HL-60 (cell line): ENCODE results near the gene HOXD11.

Experiments used
- DNase-seq, 2 experiments: peaks; one replicate each; pipeline ENCODE4 v3.0.0-alpha.2; 2010 to 2020; ENCODE audit warnings: low read depth in 1 of 2, low spot score in 1 of 2
- H3K27ac ChIP-seq: fragments of 250-450 bp; sonication (Bioruptor Pico); replicated peaks from 2 replicates; pipeline ENCODE4 v1.5.1; 2020; ENCODE audit warnings: mild to moderate bottlenecking, moderate library complexity
- H3K27me3 ChIP-seq: fragments of 250-450 bp; sonication (Bioruptor Pico); 2 replicates; pipeline ENCODE4 v1.5.1; 2021; ENCODE audit warnings: mild to moderate bottlenecking, moderate library complexity; ENCODE audit not compliant: insufficient read depth, poor library complexity, severe bottlenecking
- H3K4me3 ChIP-seq: replicated peaks from 2 replicates; pipeline ENCODE4 v1.5.1; 2011; ENCODE audit warnings: mild to moderate bottlenecking, control low read depth, low read length; ENCODE audit not compliant: insufficient read depth
- CTCF ChIP-seq: IDR thresholded peaks from one replicate; pipeline ENCODE4 v1.5.1; 2011; ENCODE audit warnings: low read length, control low read depth, inconsistent platforms; ENCODE audit not compliant: insufficient read depth
- GABPA ChIP-seq: IDR thresholded peaks from 2 replicates; pipeline ENCODE4 v1.6.1; 2012; ENCODE audit warnings: low read depth
- POLR2AphosphoS5 ChIP-seq: IDR thresholded peaks from 2 replicates; pipeline ENCODE4 v1.6.1; 2012; ENCODE audit warnings: low read depth
- REST ChIP-seq: IDR thresholded peaks from 2 replicates; pipeline ENCODE4 v1.6.1; 2012; ENCODE audit warnings: low read depth; ENCODE audit not compliant: insufficient replicate concordance
- SPI1 ChIP-seq: IDR thresholded peaks from 2 replicates; pipeline ENCODE4 v1.6.1; 2012; ENCODE audit warnings: low read depth, mild to moderate bottlenecking, borderline replicate concordance

The HOXD11 gene

GRCh38 chr2:176110415-176111308, 3.6 kb downstream of the HOXD11 start:
- Histone ChIP-seq H3K27ac (no peak overlapping the region), H3K4me3 (no peak overlapping the region), H3K27me3 (peaks cover 74% of the 10 kb centered on the region)
- TF ChIP-seq REST, result no peak
- TF ChIP-seq POLR2AphosphoS5, result no peak
- no peak for TF ChIP-seq CTCF
- no peak for TF ChIP-seq GABPA
- no peak for TF ChIP-seq SPI1
- DNase-seq, result no peak

GRCh38 chr2:176111309-176111663, 4.2 kb downstream of the HOXD11 start:
- peak; percentile 36 to 48 for DNase-seq
- TF ChIP-seq GABPA (no peak), CTCF (peak; percentile 56)
- Histone ChIP-seq H3K27ac (no peak overlapping the region), H3K4me3 (no peak overlapping the region), H3K27me3 (peaks cover 74% of the 10 kb centered on the region)

GRCh38 chr2:176111846-176112374, 4.8 kb downstream of the HOXD11 start:
- Histone ChIP-seq H3K4me3 (no peak overlapping the region), H3K27ac (no peak overlapping the region), H3K27me3 (peaks cover 75% of the 10 kb centered on the region)
- DNase-seq, result no peak
- TF ChIP-seq GABPA, result no peak
- no peak for TF ChIP-seq REST
- TF ChIP-seq SPI1, result no peak
- no peak for TF ChIP-seq CTCF
- no peak for TF ChIP-seq POLR2AphosphoS5
